Bronchial epithelial cell (primary cell): ENCODE data around the gene PTPRN2. TPM values are rescaled to one million over a fixed set of nuclear protein-coding genes. Genes with fewer than 3 reads are reported as not detected.

Experiments
- DNase-seq: peaks from one replicate; pipeline ENCODE4 v3.0.0-alpha.2; 2010; ENCODE audit warnings: low read depth
- FAIRE-seq: peaks from 2 replicates; lab custom pipeline; 2011; peaks lifted over from hg19 to GRCh38; lab: Jason Lieb, UNC
- H3K27me3 ChIP-seq: 2 replicates; pipeline ENCODE4 v1.5.1; 2011; ENCODE audit warnings: low read length; ENCODE audit not compliant: control insufficient read depth, insufficient read depth
- H3K36me3 ChIP-seq: 2 replicates; pipeline ENCODE4 v1.5.1; 2011; ENCODE audit warnings: low read length; ENCODE audit not compliant: control insufficient read depth, insufficient read depth
- H3K4me3 ChIP-seq: 2 replicates; pipeline ENCODE4 v1.5.1; 2011; ENCODE audit warnings: mild to moderate bottlenecking, low read depth, low read length, control low read depth
- total RNA-seq: library from RNA; depleted of rRNA; stranded (reverse); fragments of >200 nt; gene quantifications from 2 replicates; pipeline ENCODE4 v1.2.1, GENCODE V29; 2014
- TF ChIP-seq, protein P1 (sequence below): IDR thresholded peaks from 2 replicates; pipeline ENCODE4 v1.5.1; 2011; ENCODE audit warnings: mild to moderate bottlenecking, moderate library complexity, low read length, control low read depth, inconsistent platforms; ENCODE audit not compliant: insufficient read depth, severe bottlenecking

Gene PTPRN2
- total RNA-seq, 1 donor from 2014 or later, result 1.1 TPM

DNA sequence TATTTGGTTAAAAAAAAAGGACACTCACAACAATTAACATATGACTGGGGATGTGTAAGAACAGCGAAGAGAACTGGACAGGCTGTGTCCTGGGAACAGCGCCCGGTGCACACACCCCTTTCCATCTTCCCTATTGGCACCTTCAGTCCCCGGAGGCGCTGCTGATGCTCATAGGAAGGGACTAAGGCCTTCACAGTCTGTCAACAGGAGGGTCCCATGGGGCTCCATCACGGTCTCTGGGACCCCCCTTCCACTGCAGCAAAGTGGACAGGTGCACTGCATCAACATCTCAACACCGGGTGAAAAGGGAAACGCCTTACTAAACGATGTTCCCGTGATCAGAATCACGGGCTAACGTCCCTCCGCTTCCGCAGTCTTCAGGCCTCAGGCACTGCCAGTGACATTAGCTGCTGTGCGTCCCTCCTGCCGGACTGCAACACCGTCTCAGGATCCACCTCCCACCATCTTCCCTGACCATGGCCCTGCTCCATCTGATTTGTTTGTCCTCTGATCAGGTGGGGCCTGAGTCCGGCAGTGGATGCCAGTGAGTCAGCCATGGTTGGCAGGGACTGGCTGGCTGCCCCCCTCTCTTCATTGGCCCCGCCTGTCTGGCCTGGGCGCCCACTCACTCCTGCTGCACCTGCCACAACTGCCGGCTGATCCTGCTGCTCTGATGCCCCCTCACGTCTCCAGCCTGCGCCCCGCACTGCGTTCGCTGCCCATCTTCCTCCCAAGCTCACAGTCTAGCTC is 636.1 kb downstream of the PTPRN2 start:
- Histone ChIP-seq H3K36me3 (no peaks in the 10 kb centered on the region), H3K27me3 (no peaks in the 10 kb centered on the region), H3K4me3 (no peak overlapping the region)
- FAIRE-seq (no peak), DNase-seq (no peak)
- TF ChIP-seq, protein P1, sequence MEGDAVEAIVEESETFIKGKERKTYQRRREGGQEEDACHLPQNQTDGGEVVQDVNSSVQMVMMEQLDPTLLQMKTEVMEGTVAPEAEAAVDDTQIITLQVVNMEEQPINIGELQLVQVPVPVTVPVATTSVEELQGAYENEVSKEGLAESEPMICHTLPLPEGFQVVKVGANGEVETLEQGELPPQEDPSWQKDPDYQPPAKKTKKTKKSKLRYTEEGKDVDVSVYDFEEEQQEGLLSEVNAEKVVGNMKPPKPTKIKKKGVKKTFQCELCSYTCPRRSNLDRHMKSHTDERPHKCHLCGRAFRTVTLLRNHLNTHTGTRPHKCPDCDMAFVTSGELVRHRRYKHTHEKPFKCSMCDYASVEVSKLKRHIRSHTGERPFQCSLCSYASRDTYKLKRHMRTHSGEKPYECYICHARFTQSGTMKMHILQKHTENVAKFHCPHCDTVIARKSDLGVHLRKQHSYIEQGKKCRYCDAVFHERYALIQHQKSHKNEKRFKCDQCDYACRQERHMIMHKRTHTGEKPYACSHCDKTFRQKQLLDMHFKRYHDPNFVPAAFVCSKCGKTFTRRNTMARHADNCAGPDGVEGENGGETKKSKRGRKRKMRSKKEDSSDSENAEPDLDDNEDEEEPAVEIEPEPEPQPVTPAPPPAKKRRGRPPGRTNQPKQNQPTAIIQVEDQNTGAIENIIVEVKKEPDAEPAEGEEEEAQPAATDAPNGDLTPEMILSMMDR, result no peak

DNA sequence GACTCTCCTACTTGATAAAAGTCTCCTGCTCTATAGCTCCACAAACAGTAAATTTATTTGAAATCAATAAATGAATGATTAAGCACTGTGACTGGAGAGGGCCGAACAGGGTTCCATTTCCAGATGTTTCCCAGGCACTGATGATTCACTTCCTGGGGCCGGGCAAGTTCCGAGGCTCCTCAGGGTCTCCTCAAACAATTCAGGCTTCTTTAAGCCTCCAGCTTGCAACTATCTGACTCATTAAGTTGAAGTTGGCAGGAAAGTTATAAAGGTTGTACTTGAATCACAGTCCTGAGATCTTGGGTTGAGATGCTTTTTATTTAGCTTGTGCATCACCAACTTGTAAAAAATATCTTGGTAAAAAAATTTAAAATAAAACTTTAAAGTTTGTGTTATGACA is 637.9 kb downstream of the PTPRN2 start:
- Histone ChIP-seq H3K36me3 (no peaks in the 10 kb centered on the region), H3K4me3 (no peak overlapping the region), H3K27me3 (no peaks in the 10 kb centered on the region)
- TF ChIP-seq, protein P1, result no peak
- FAIRE-seq (no peak), DNase-seq (peak; percentile 10)

DNA sequence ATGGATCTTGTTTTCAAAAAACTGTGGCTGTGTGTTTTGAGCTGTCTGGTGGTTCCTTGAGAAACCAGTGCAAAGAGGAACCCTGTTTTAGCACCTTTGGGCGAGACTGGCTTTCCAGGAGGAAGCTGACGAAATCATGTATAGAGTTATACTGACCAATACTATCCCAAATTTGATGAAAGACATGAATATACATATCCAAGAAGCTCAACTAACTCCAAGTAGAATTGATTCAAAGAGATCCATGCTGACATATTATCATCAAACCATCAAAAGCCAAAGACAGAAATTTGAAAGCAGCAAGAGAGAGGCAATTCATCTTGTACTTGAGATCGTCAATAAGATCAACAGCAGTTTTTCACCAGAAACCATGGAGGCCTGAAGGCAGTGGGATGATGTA is 640.1 kb downstream of the PTPRN2 start:
- no peak for FAIRE-seq
- Histone ChIP-seq H3K4me3 (no peak overlapping the region), H3K36me3 (no peaks in the 10 kb centered on the region), H3K27me3 (no peaks in the 10 kb centered on the region)
- DNase-seq, result no peak
- TF ChIP-seq, protein P1, result no peak

DNA sequence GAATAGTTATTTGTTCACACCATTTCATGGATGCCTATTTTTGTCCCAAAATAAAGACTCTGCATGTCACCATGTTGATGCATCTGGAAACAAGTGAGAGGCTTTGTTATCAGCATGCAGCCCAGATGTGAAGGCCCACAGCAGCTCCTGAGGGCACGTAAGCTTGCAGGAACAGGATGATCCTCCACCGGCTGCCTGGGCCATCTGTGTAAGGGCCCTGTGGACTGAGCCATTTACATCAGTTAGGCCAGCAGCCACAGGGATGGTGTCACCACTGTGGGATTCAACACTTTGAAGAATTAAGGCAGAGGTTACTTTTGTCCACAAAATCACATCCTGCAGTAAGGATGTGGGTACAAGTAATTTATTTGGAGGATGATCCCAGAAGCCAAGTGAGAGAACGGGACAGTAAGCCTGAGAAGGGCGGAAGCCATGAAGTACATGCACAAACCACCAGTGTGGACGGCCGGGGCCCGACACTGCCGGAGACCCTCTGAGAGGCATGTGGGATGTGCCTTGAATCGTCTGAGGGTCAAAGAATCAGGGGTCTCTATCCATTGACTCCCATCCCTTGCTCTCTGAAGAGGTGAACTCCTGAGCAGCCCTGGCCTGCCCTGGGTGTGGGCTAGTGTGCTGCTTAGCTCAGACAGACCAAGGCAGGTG is 641.1 kb downstream of the PTPRN2 start:
- DNase-seq, result no peak
- H3K36me3 ChIP-seq, result no peaks in the 10 kb centered on the region
- no peak overlapping the region for H3K4me3 ChIP-seq
- TF ChIP-seq, protein P1, result no peak
- no peak for FAIRE-seq
- H3K27me3 ChIP-seq, result no peaks in the 10 kb centered on the region

DNA sequence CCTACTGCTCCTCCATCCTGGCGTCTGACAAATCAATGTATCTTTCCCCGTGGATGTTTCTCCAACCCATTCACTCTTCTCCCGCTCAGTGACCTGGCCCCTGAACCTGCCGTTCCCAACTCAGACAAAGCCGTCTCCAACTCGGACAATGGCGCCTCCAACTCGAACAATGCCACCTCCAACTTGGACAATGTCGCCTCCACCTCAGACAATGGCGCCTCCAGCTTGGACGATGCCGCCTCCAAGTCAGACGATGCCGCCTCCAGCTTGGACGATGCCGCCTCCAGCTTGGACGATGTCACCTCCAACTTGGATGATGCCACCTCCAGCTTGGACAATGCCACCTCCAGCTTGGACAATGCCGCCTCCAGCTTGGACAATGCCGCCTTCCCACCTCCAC is 642.2 kb downstream of the PTPRN2 start:
- H3K36me3 ChIP-seq, result no peaks in the 10 kb centered on the region
- TF ChIP-seq, protein P1, result no peak
- no peak for FAIRE-seq
- H3K4me3 ChIP-seq, result no peak overlapping the region
- H3K27me3 ChIP-seq, result no peaks in the 10 kb centered on the region
- DNase-seq, result no peak
